D721Med (cell line): Measurements from ENCODE around the gene NLN.

Experiments
- DNase-seq: peaks from one replicate; pipeline ENCODE4 v3.0.0; 2011; ENCODE audit warnings: low spot score; ENCODE audit not compliant: insufficient read length
- FAIRE-seq: peaks from 2 replicates; lab custom pipeline; 2011; peaks lifted over from hg19 to GRCh38; lab: Jason Lieb, UNC
- CTCF ChIP-seq: IDR thresholded peaks from 2 replicates; pipeline ENCODE4 v1.5.1; 2012; ENCODE audit warnings: mild to moderate bottlenecking, control low read depth; ENCODE audit not compliant: insufficient read depth; ENCODE audit errors: missing control alignments

NLN gene

GRCh38 chr5:65873181-65873750, 151.3 kb downstream of the NLN start:
- FAIRE-seq (no peak), DNase-seq (no peak)
- no peak for TF ChIP-seq CTCF

- FAIRE-seq (no peak), DNase-seq (no peak)
- no peak for TF ChIP-seq CTCF
These were observed 152.2 kb downstream of the NLN start for GRCh38 chr5:65874241-65874640.

GRCh38 chr5:65876496-65876895, 154.5 kb downstream of the NLN start:
- TF ChIP-seq CTCF = no peak
- DNase-seq = no peak
- no peak for FAIRE-seq

- TF ChIP-seq CTCF = no peak
- FAIRE-seq (no peak), DNase-seq (no peak)
These were observed 155.0 kb downstream of the NLN start for GRCh38 chr5:65876970-65877369.
